Keratinocyte (primary cell): Measurements from ENCODE around the gene SETD2.

Experiments used
- EZH2 ChIP-seq: IDR thresholded peaks from one replicate; pipeline ENCODE4 v1.6.1; 2012; ENCODE audit warnings: inconsistent platforms, mild to moderate bottlenecking, low read length, moderate library complexity
- TF ChIP-seq, protein P1 (sequence below), 3 experiments: IDR thresholded peaks in 1 of 3; conservative IDR thresholded peaks in 1 of 3; optimal IDR thresholded peaks in 1 of 3; 2 replicates in 2 of 3; 3 replicates in 1 of 3; pipeline versions ENCODE3 to v1.5.1; 2011; ENCODE audit warnings: low read length in 3 of 3, mild to moderate bottlenecking in 3 of 3, moderate library complexity in 2 of 3, control low read depth in 1 of 3, inconsistent platforms in 1 of 3; ENCODE audit not compliant: insufficient read depth in 2 of 3; ENCODE audit errors: extremely low read depth in 1 of 3

DNA sequence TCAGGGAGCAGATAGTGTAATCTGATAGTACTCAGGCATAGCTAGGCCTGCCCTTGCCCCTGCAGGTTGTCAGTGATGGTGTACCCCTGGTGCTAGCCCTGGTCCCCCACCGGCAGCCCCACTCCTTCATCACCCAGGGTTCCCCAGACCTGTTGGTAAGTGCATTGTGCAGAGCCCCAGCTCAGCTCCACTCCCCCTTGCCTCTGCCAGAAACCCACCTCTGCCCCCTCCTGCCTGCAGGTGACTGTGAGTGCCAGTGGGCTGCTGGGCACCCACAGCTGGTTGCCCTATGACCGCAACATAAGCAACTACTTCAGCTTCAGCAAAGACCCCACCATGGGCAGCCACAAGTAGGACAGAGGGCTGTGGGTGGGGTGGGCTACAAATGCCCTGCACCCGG lies 156.9 kb downstream of the SETD2 start:
- TF ChIP-seq, protein P1, sequence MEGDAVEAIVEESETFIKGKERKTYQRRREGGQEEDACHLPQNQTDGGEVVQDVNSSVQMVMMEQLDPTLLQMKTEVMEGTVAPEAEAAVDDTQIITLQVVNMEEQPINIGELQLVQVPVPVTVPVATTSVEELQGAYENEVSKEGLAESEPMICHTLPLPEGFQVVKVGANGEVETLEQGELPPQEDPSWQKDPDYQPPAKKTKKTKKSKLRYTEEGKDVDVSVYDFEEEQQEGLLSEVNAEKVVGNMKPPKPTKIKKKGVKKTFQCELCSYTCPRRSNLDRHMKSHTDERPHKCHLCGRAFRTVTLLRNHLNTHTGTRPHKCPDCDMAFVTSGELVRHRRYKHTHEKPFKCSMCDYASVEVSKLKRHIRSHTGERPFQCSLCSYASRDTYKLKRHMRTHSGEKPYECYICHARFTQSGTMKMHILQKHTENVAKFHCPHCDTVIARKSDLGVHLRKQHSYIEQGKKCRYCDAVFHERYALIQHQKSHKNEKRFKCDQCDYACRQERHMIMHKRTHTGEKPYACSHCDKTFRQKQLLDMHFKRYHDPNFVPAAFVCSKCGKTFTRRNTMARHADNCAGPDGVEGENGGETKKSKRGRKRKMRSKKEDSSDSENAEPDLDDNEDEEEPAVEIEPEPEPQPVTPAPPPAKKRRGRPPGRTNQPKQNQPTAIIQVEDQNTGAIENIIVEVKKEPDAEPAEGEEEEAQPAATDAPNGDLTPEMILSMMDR (optimal IDR thresholded peaks at IDR 0.05 in 1 of 3, IDR thresholded peaks at IDR 0.05 in 1 of 3, conservative IDR thresholded peaks at IDR 0.05 in 1 of 3; ENCODE audit: extremely low read depth in 1 of 3, insufficient read depth in 2 of 3, low read length in 3 of 3), result no peak
- no peak for TF ChIP-seq EZH2
